Tibial artery (tissue), 4 donors: ENCODE results near the gene ZNF831.

Experiments used
- DNase-seq, 2 donors: peaks; one replicate each; pipeline ENCODE4 v3.0.0-alpha.2; 2019
- H3K27ac ChIP-seq, 2 donors: fragments of 200-600 bp; sonication (generic) in 1 of 2; 1 replicate in 1 of 2; 2 replicates in 1 of 2; pipeline ENCODE4 v1.5.1; 2018 to 2019; ENCODE audit warnings: mild to moderate bottlenecking in 1 of 2
- H3K27me3 ChIP-seq, 2 donors: fragments of 200-600 bp; sonication (generic) in 1 of 2; one replicate each; pipeline versions ENCODE4 v1.5.1 to v1.6.0; 2016 to 2019
- H3K36me3 ChIP-seq, 3 donors: fragments of 200-600 bp; sonication (generic) in 2 of 3; one replicate each; pipeline ENCODE4 v1.5.1; 2016 to 2019; ENCODE audit warnings: mild to moderate bottlenecking in 2 of 3
- H3K4me1 ChIP-seq, 4 donors: fragments of 200-600 bp; sonication (generic) in 2 of 4; 1 replicate in 3 of 4; 2 replicates in 1 of 4; pipeline ENCODE4 v1.5.1; 2016 to 2019
- H3K4me3 ChIP-seq, 2 donors: fragments of 200-600 bp; sonication (generic) in 1 of 2; 1 replicate in 1 of 2; 2 replicates in 1 of 2; pipeline ENCODE4 v1.5.1; 2018 to 2019; ENCODE audit warnings: mild to moderate bottlenecking in 2 of 2
- H3K9me3 ChIP-seq, 3 donors: fragments of 200-600 bp; sonication (generic) in 1 of 3; one replicate each; pipeline ENCODE4 v1.5.1; 2016 to 2019
- intact Hi-C: fragments of 100-400 bp; cut with DNase I; formaldehyde crosslinking; loops from one replicate; pipeline ENCODE4 v1.15.0; 2023; ENCODE audit warnings: low total_unique reads
- TF ChIP-seq, protein P1 (sequence below), 2 experiments: fragments of 200-600 bp in 1 of 2; fragments of 450-650 bp in 1 of 2; IDR thresholded peaks; one replicate each; pipeline ENCODE4 v1.5.1; 2017 to 2019; ENCODE audit warnings: antibody characterized with exemption in 2 of 2, mild to moderate bottlenecking in 1 of 2, moderate library complexity in 1 of 2

ZNF831 gene

DNA sequence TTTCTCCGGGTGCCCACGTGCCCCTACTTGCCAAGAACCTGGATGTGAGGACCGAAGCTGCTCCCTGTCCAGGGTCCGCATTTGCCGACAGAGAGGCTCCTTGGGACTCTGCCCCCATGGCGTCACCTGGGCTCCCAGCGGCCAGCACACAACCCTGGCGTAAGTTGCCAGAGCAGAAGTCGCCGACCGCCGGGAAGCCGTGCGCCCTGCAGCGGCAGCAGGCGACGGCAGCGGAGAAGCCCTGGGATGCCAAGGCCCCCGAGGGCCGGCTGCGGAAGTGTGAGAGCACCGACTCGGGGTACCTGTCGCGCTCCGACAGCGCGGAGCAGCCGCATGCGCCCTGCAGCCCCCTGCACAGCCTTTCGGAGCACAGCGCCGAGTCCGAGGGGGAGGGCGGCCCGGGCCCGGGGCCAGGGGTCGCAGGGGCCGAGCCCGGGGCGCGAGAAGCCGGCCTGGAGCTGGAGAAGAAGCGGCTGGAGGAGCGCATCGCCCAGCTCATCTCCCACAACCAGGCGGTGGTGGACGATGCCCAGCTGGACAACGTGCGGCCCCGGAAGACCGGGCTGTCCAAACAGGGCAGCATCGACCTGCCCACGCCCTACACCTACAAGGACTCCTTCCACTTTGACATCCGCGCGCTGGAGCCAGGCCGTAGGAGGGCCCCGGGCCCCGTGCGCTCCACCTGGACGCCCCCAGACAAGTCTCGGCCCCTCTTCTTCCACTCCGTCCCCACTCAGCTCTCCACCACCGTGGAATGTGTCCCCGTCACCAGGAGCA lies 28.3 kb downstream of the ZNF831 start:
- Histone ChIP-seq H3K4me3 (no peak overlapping the region), H3K27ac (no peak overlapping the region), H3K9me3 (no peaks in the 10 kb centered on the region), H3K4me1 (no peaks in the 10 kb centered on the region), H3K27me3 (peaks cover 0 to 41% of the 10 kb centered on the region in 2 donors), H3K36me3 (no peaks in the 10 kb centered on the region)
- intact Hi-C loops = no loop called here
- TF ChIP-seq, protein P1, sequence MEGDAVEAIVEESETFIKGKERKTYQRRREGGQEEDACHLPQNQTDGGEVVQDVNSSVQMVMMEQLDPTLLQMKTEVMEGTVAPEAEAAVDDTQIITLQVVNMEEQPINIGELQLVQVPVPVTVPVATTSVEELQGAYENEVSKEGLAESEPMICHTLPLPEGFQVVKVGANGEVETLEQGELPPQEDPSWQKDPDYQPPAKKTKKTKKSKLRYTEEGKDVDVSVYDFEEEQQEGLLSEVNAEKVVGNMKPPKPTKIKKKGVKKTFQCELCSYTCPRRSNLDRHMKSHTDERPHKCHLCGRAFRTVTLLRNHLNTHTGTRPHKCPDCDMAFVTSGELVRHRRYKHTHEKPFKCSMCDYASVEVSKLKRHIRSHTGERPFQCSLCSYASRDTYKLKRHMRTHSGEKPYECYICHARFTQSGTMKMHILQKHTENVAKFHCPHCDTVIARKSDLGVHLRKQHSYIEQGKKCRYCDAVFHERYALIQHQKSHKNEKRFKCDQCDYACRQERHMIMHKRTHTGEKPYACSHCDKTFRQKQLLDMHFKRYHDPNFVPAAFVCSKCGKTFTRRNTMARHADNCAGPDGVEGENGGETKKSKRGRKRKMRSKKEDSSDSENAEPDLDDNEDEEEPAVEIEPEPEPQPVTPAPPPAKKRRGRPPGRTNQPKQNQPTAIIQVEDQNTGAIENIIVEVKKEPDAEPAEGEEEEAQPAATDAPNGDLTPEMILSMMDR (IDR thresholded peaks at IDR 0.05) = no peak
- no peak for DNase-seq

- intact Hi-C loops = no loop called here
- H3K4me3 ChIP-seq = no peak overlapping the region
- TF ChIP-seq, protein P1 (IDR thresholded peaks at IDR 0.05) = no peak
- H3K27me3 ChIP-seq = peaks cover 0 to 41% of the 10 kb centered on the region in 2 donors
- H3K27ac ChIP-seq = no peak overlapping the region
- no peaks in the 10 kb centered on the region for H3K4me1 ChIP-seq
- no peak for DNase-seq
- H3K9me3 ChIP-seq = no peaks in the 10 kb centered on the region
- H3K36me3 ChIP-seq = no peaks in the 10 kb centered on the region
Measured at GRCh38 chr20:59192533-59192896, 28.9 kb downstream of the ZNF831 start.

- intact Hi-C loops = no loop called here
- Histone ChIP-seq H3K4me1 (no peaks in the 10 kb centered on the region), H3K27ac (no peak overlapping the region), H3K36me3 (no peaks in the 10 kb centered on the region), H3K4me3 (no peak overlapping the region), H3K9me3 (no peaks in the 10 kb centered on the region), H3K27me3 (peaks cover 0 to 41% of the 10 kb centered on the region in 2 donors)
- DNase-seq = no peak
- TF ChIP-seq, protein P1 (IDR thresholded peaks at IDR 0.05) = no peak
Measured at GRCh38 chr20:59193325-59193724, 29.7 kb downstream of the ZNF831 start.

- TF ChIP-seq, protein P1 (IDR thresholded peaks at IDR 0.05) = no peak
- no peak for DNase-seq
- Histone ChIP-seq H3K4me3 (no peak overlapping the region), H3K27ac (no peak overlapping the region), H3K36me3 (no peaks in the 10 kb centered on the region), H3K9me3 (no peaks in the 10 kb centered on the region), H3K4me1 (no peaks in the 10 kb centered on the region), H3K27me3 (peaks cover 0 to 41% of the 10 kb centered on the region in 2 donors)
- intact Hi-C loops = no loop called here
Measured at GRCh38 chr20:59194023-59194935, 30.7 kb downstream of the ZNF831 start.

GRCh38 chr20:59195316-59195993 lies 31.8 kb downstream of the ZNF831 start:
- DNase-seq = no peak
- peaks cover 0 to 41% of the 10 kb centered on the region in 2 donors for H3K27me3 ChIP-seq

More at GRCh38 chr20:59195316-59195993, 31.8 kb downstream of the ZNF831 start:
- H3K27ac ChIP-seq = no peak overlapping the region
- TF ChIP-seq, protein P1 (IDR thresholded peaks at IDR 0.05) = no peak
- H3K9me3 ChIP-seq = no peaks in the 10 kb centered on the region
- no peak overlapping the region for H3K4me3 ChIP-seq
- H3K36me3 ChIP-seq = no peaks in the 10 kb centered on the region
- intact Hi-C loops = no loop called here
- H3K4me1 ChIP-seq = no peaks in the 10 kb centered on the region
